RWPE2 (cell line): Measurements from ENCODE around the gene MYOM3.

ENCODE experiments used
- ATAC-seq: fragments of 200-7000 bp; cut with Tn5 transposase; 3 replicates; pipeline ENCODE4 v1.9.1; 2021; ENCODE audit warnings: low read depth
- DNase-seq: peaks from one replicate; pipeline ENCODE4 v3.0.0-alpha.2; 2020; ENCODE audit warnings: low spot score
- H3K27ac ChIP-seq: fragments of 450-650 bp; 2 replicates; pipeline ENCODE4 v1.5.1; 2017; ENCODE audit warnings: mild to moderate bottlenecking; ENCODE audit not compliant: poor library complexity, severe bottlenecking
- H3K27me3 ChIP-seq: fragments of 250-450 bp; sonication (Bioruptor Pico); 2 replicates; pipeline ENCODE4 v1.5.1; 2021; ENCODE audit warnings: mild to moderate bottlenecking, moderate library complexity; ENCODE audit not compliant: insufficient read depth, poor library complexity, severe bottlenecking
- H3K36me3 ChIP-seq: fragments of 250-450 bp; sonication (Bioruptor Pico); 2 replicates; pipeline ENCODE4 v1.5.1; 2020; ENCODE audit warnings: low read depth, mild to moderate bottlenecking, moderate library complexity
- H3K4me1 ChIP-seq: fragments of 250-450 bp; sonication (Bioruptor Pico); 2 replicates; pipeline ENCODE4 v1.5.1; 2021; ENCODE audit warnings: mild to moderate bottlenecking, moderate library complexity; ENCODE audit not compliant: insufficient read depth, poor library complexity, severe bottlenecking
- H3K4me3 ChIP-seq: fragments of 250-450 bp; sonication (Bioruptor Pico); 2 replicates; pipeline ENCODE4 v1.5.1; 2021; ENCODE audit warnings: mild to moderate bottlenecking, moderate library complexity; ENCODE audit not compliant: severe bottlenecking
- H3K9me3 ChIP-seq: fragments of 250-450 bp; sonication (Bioruptor Pico); 2 replicates; pipeline ENCODE4 v1.5.1; 2021; ENCODE audit warnings: mild to moderate bottlenecking, moderate library complexity; ENCODE audit not compliant: severe bottlenecking
- CTCF ChIP-seq: fragments of 450-650 bp; IDR thresholded peaks from one replicate; pipeline ENCODE4 v1.5.1; 2017; ENCODE audit warnings: mild to moderate bottlenecking, moderate library complexity; ENCODE audit not compliant: poor library complexity, severe bottlenecking

The MYOM3 gene

GRCh38 chr1:24103879-24104278 lies 8.1 kb downstream of the MYOM3 start:
- Histone ChIP-seq H3K27ac (no peak overlapping the region), H3K9me3 (no peaks in the 10 kb centered on the region), H3K27me3 (no peaks in the 10 kb centered on the region), H3K4me1 (peaks cover 10% of the 10 kb centered on the region), H3K36me3 (no peaks in the 10 kb centered on the region), H3K4me3 (no peak overlapping the region)
- ATAC-seq (no peak), DNase-seq (no peak)
- no peak for TF ChIP-seq CTCF

GRCh38 chr1:24103408-24103807 lies 8.5 kb downstream of the MYOM3 start:
- ATAC-seq: no peak
- Histone ChIP-seq H3K27me3 (no peaks in the 10 kb centered on the region), H3K36me3 (no peaks in the 10 kb centered on the region), H3K4me1 (peaks cover 5% of the 10 kb centered on the region), H3K9me3 (no peaks in the 10 kb centered on the region), H3K4me3 (no peak overlapping the region), H3K27ac (no peak overlapping the region)
- no peak for TF ChIP-seq CTCF
- DNase-seq: no peak

- peaks cover under 1% of the 10 kb centered on the region for H3K4me1 ChIP-seq
- no peak for TF ChIP-seq CTCF
- DNase-seq: no peak
- no peaks in the 10 kb centered on the region for H3K9me3 ChIP-seq
- no peaks in the 10 kb centered on the region for H3K36me3 ChIP-seq
- H3K27ac ChIP-seq: no peak overlapping the region
- no peak for ATAC-seq
- H3K27me3 ChIP-seq: no peaks in the 10 kb centered on the region
- H3K4me3 ChIP-seq: no peak overlapping the region
These were observed 9.0 kb downstream of the MYOM3 start for GRCh38 chr1:24102961-24103360.

- ATAC-seq (no peak), DNase-seq (no peak)
These were observed 9.9 kb downstream of the MYOM3 start for GRCh38 chr1:24101796-24102586.

More at GRCh38 chr1:24101796-24102586, 9.9 kb downstream of the MYOM3 start:
- Histone ChIP-seq H3K36me3 (no peaks in the 10 kb centered on the region), H3K4me3 (no peak overlapping the region), H3K27ac (no peak overlapping the region), H3K27me3 (no peaks in the 10 kb centered on the region), H3K9me3 (no peaks in the 10 kb centered on the region), H3K4me1 (no peaks in the 10 kb centered on the region)
- TF ChIP-seq CTCF: no peak
